Brain microvascular endothelial cell (primary cell): ENCODE data around the gene DMRT1.
A peak's percentile ranks its signal among the peaks of the same experiment; 100 is the strongest.

Experiments used
- DNase-seq: peaks from one replicate; pipeline ENCODE4 v3.0.0-alpha.2; 2020
- H3K27ac ChIP-seq: fragments of 250-450 bp; sonication (Bioruptor Pico); 2 replicates; pipeline ENCODE4 v1.5.1; 2020; ENCODE audit warnings: mild to moderate bottlenecking, moderate library complexity
- H3K27me3 ChIP-seq: fragments of 250-450 bp; sonication (Bioruptor Pico); replicated peaks from 2 replicates; pipeline ENCODE4 v1.5.1; 2020; ENCODE audit warnings: mild to moderate bottlenecking
- H3K36me3 ChIP-seq: fragments of 250-450 bp; sonication (Bioruptor Pico); replicated peaks from 2 replicates; pipeline ENCODE4 v1.5.1; 2020; ENCODE audit warnings: mild to moderate bottlenecking
- H3K4me3 ChIP-seq: 2 replicates; pipeline ENCODE4 v1.5.1; 2011; ENCODE audit warnings: low read depth, mild to moderate bottlenecking, control low read depth, low read length, moderate library complexity
- in situ Hi-C: cut with HindIII; loops from 2 replicates; pipeline ENCODE4 v1.10.0; 2017; ENCODE audit warnings: low sequenced_read_pairs, low pct_ligation_motif_present
- TF ChIP-seq, protein P1 (sequence below): IDR thresholded peaks from 2 replicates; pipeline ENCODE4 v1.5.1; 2011; ENCODE audit warnings: low read depth, mild to moderate bottlenecking, moderate library complexity, low read length, control low read depth, inconsistent platforms; ENCODE audit errors: missing control alignments

The DMRT1 gene

DNA sequence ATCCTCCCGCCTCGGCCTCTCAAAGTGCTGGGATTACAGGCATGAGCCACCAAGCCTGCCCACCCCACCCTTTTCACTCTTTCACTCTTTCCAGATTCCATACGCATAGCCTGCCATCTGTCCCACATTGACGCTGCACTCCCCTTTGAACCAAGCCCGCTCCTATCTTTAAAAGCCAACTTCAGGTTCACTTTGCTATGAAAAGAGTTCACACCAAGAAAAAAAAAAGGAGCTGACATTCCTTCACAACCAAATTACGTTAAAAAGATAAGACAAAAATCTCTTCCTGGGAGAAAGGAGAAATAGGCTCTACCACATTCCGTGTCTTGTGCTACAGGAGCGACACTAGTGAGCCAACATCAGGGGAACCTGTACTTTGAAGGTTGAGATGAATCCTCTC, 41.5 kb downstream of the DMRT1 start:
- no peaks in the 10 kb centered on the region for H3K36me3 ChIP-seq
- H3K27ac ChIP-seq: no peak overlapping the region
- no peak for DNase-seq
- H3K27me3 ChIP-seq: no peaks in the 10 kb centered on the region
- TF ChIP-seq, protein P1, sequence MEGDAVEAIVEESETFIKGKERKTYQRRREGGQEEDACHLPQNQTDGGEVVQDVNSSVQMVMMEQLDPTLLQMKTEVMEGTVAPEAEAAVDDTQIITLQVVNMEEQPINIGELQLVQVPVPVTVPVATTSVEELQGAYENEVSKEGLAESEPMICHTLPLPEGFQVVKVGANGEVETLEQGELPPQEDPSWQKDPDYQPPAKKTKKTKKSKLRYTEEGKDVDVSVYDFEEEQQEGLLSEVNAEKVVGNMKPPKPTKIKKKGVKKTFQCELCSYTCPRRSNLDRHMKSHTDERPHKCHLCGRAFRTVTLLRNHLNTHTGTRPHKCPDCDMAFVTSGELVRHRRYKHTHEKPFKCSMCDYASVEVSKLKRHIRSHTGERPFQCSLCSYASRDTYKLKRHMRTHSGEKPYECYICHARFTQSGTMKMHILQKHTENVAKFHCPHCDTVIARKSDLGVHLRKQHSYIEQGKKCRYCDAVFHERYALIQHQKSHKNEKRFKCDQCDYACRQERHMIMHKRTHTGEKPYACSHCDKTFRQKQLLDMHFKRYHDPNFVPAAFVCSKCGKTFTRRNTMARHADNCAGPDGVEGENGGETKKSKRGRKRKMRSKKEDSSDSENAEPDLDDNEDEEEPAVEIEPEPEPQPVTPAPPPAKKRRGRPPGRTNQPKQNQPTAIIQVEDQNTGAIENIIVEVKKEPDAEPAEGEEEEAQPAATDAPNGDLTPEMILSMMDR: no peak
- in situ Hi-C loops: no loop called here
- H3K4me3 ChIP-seq: no peak overlapping the region

DNA sequence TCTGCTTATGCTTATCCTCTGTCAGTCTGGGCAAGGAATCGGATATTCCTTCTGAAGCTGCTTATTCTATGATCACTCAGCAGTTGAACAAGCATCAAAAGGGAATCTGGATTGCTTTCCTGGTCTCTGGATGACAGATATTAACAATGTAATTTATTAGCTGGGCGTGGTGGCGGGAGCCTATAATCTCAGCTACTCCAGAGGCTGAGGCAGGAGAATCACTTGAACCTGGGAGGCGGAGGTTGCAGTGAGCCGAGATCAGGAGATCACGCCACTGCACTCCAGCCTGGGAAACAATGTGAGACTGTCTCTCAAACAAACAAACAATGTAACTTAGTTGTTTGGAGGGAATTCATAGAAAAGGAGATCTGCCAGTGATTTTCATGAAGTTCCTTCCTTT, 45.4 kb downstream of the DMRT1 start:
- Histone ChIP-seq H3K36me3 (no peaks in the 10 kb centered on the region), H3K4me3 (no peak overlapping the region), H3K27me3 (no peaks in the 10 kb centered on the region), H3K27ac (no peak overlapping the region)
- in situ Hi-C loops: no loop called here
- TF ChIP-seq, protein P1: no peak
- DNase-seq: no peak

DNA sequence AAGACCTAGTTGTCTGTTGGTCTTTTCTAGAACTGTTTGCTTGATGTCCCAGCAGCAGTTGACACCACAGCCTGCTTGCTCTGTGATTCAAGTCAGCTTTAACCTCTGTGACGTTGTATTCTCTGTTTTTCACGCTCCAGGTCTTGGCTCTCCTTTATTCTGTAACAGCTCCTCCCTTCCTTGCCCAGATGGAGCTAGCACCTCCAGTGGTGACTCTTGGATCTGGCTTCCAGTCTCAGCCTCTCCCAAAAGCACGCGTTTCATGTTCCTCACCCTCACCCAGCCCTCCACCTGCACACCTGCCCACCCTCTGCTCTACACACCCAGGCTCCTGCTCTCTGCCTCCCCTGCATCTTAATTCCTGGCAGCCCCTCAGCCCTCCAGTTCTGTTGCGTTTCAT, 50.6 kb downstream of the DMRT1 start:
- no peak overlapping the region for H3K27ac ChIP-seq
- H3K27me3 ChIP-seq: no peaks in the 10 kb centered on the region
- no peak for DNase-seq
- in situ Hi-C loops: no loop called here
- TF ChIP-seq, protein P1: no peak
- H3K36me3 ChIP-seq: no peaks in the 10 kb centered on the region
- H3K4me3 ChIP-seq: no peak overlapping the region

DNA sequence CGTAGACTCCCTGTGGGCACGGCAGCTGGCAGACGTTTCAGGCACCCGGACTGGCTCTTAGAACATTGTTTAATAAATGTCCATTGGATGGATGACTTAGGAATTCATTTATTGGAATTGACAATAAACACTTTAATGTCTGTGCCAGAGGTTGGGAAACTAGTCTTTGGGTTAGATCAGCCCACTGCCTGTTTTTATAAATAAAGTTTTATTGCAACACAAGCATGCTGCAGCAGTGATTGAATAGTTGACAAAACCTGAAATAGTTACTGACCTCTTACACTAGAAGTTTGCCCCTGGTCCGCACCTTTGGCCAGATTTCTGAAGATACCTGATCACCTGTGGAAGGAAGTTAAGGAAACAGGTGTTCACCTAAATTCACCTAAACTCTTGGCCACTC, 51.6 kb downstream of the DMRT1 start:
- no peak for DNase-seq
- Histone ChIP-seq H3K27ac (no peak overlapping the region), H3K27me3 (no peaks in the 10 kb centered on the region), H3K4me3 (no peak overlapping the region), H3K36me3 (no peaks in the 10 kb centered on the region)
- in situ Hi-C loops: no loop called here
- TF ChIP-seq, protein P1: no peak

DNA sequence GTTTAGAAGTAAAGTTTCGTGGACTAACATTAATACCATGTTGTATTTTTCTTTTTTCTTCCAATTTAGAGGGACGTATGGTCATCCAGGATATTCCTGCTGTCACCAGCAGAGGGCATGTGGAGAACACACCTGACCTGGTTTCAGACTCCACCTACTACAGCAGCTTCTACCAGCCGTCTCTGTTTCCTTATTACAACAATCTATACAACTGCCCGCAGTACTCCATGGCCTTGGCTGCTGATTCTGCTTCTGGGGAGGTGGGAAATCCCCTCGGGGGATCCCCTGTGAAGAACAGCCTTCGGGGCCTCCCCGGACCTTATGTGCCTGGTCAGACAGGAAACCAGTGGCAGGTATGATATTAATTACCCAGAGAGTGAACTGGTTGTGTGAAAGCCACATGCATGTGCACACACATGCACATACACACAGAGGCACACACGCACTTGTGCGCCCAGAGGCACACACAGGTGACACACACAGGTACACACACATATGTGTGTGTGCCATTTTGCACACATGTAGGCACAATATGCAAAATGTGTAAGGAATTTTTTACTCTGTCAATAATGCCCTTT, 52.4 kb downstream of the DMRT1 start:
- DNase-seq: peak; percentile 40
- in situ Hi-C loops: no loop called here
- TF ChIP-seq, protein P1: peak; percentile 77
- no peak overlapping the region for H3K27ac ChIP-seq
- H3K36me3 ChIP-seq: no peaks in the 10 kb centered on the region
- no peak overlapping the region for H3K4me3 ChIP-seq
- no peaks in the 10 kb centered on the region for H3K27me3 ChIP-seq

DNA sequence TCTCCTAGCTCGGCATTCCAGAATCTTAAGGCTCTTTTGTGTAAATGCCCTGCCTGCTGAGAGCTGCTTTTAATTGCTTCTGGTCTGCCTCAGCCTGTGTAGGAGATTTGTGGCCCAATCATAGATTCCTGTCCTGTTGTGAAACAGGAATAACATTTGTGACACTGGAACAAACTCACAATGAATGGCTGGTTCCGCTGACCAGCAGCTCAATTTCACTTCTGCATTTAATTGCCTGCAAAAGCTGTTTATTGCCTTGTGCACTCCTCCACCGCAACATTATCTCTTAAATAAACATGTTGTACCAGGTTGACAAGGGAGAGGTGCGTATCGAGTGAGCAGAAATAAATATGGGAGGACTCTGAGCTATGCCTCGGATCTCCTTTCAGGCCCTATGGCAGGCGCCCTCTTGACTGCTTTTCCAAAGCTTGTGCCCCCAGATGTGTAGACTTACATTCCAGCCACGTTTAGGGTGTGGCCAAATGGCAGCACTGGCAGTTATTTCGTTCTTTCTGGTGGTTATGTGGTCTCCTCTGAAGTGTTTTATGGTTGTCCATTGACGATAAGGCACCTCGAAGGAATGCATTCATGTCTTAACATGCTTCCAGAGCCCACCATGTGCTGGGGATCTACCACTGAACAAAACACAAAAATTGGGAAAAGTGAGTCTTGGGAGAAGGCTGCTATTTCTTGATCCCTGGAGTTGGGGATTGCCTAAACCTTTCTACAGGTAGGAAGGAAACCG, 58.1 kb downstream of the DMRT1 start:
- H3K4me3 ChIP-seq: no peak overlapping the region
- DNase-seq: no peak
- H3K36me3 ChIP-seq: no peaks in the 10 kb centered on the region
- in situ Hi-C loops: no loop called here
- no peak overlapping the region for H3K27ac ChIP-seq
- H3K27me3 ChIP-seq: no peaks in the 10 kb centered on the region
- TF ChIP-seq, protein P1: no peak
